Prostate gland (tissue), 2 donors: Measurements from ENCODE around the gene SS18L1.

ENCODE experiments used
- CTCF ChIP-seq, 4 experiments: fragments of 200-600 bp in 2 of 4; fragments of 450-650 bp in 2 of 4; sonication (generic) in 2 of 4; IDR thresholded peaks; 1 replicate in 3 of 4; 2 replicates in 1 of 4; pipeline ENCODE4 v1.5.1; 2016 to 2019; ENCODE audit warnings: antibody characterized with exemption in 4 of 4, mild to moderate bottlenecking in 2 of 4, moderate library complexity in 2 of 4
- POLR2A ChIP-seq: fragments of 450-650 bp; IDR thresholded peaks from one replicate; pipeline ENCODE4 v1.6.1; 2016; ENCODE audit warnings: antibody characterized with exemption, mild to moderate bottlenecking
- POLR2AphosphoS5 ChIP-seq: sonication (generic); formaldehyde crosslinking; IDR thresholded peaks from one replicate; pipeline ENCODE4 v1.6.1; 2017; ENCODE audit warnings: antibody characterized with exemption

DNA sequence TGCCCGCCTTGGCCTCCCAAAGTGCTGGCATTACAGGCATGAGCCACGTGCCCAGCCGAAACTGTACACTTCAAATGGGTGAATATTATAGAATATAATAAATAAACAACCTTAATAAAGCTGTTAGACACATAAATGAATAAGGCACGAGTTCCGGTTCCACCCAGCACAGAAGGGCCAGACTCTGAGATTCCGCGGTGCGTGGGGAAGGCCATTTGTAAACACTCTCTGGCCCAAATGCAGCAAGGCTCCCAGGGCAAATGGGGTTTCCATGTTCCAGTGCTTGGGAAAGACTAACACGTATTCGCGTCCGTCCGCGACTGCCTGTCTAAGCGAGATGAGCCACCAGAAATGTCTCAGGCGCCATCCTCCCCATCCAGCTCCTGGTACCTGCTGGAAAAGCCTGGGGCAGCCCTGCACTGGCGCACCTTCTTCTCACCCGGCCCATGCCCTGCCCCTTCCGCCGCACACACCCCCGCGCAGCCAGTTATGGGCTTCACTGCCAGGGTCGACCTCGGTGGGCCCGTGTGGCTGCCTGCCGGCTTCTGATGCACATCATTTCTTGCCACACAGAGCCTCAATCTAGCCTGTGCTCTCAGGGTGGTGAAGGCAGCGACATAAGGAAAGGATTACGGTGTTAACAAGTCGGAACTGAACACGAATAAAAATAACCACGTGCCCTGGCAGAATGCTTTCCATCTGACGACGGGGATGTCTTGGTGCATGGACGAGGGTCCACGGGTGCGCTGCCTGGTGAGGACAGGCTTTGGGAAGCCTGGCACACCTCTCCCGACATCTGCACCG, 26.8 kb upstream of the SS18L1 start:
- TF ChIP-seq POLR2A (no peak), CTCF (IDR thresholded peaks at IDR 0.05) (no peak), POLR2AphosphoS5 (no peak)
